ENCODE measurements around the gene EFNA2. TPM values are rescaled to one million over a fixed set of nuclear protein-coding genes. Genes with fewer than 3 reads are reported as not detected.

EFNA2 gene
- total and polyA plus RNA-seq, 2 of the 8 experiments (the other 6 are each of a cell fraction or from before 2014, with no cell fraction given): 4.0 to 7.0 TPM

DNA sequence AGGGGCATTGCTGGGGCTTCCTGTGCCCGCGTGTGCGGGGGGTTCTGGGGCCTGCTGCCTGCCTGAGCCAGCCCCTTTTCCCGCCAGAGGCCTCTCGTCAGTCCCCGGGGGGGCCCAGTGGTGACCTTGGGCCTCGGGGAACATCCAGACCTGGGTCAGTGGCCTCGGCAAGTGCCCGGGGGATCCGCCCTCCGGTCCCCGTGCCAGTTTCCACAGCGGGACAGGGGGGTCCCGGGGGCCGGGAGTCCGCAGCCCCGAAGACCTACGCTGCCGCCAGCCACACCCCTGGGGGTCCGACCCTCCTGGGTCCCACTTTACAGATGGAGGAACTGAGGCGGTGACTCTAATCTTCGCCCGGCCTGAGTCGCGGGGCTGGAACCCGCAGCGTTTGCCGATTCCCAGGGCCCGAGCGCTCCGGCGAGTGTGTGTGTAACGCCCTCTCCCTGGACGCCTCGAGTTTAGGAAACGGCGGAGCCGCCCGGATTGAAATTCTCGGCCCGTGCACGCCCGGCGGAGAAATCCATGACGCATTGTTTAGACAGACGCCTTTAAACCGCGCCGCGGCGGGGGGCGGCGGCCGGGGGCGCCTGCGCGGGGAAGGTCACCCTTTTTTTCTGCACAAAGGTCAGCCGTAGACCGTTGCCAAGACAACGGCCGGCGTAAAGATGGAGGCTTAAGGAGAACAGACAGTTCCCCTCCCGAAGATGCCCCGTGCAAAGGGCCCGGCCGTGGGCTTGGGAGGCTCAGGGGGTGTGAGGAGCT is 39.3 kb downstream of the EFNA2 start (continued):
- TF ChIP-seq RNF2 (IDR thresholded peaks at IDR 0.05; ENCODE audit: borderline replicate concordance, low read depth, low read length, missing control alignments, poor library complexity, severe bottlenecking) (no peak), TAF1 (IDR thresholded peaks at IDR 0.05; ENCODE audit: low read depth, low read length) (no peak), KDM1A (IDR thresholded peaks at IDR 0.05; ENCODE audit: borderline replicate concordance, low read length) (no peak), FOSL1 (IDR thresholded peaks at IDR 0.05; ENCODE audit: insufficient read depth, low read depth, low read length) (no peak), MAFK (IDR thresholded peaks at IDR 0.05; ENCODE audit: low read depth, low read length) (no peak), TBP (IDR thresholded peaks at IDR 0.05; ENCODE audit: low read depth, low read length) (no peak)
